NCI-H1105 treated with DMSO at 0.1 percent for 48 hours (cell line): Measurements from ENCODE around the gene M6PR.
"Not testable (repeated sequence)": the region's sequence is repeated elsewhere in the genome, so short reads cannot be mapped to it uniquely, and the experiment has no call there.

ENCODE experiments used
- DNase-seq: peaks from one replicate; lab custom pipeline; 2025; lab: John Stamatoyannopoulos, UW

The M6PR gene

DNA sequence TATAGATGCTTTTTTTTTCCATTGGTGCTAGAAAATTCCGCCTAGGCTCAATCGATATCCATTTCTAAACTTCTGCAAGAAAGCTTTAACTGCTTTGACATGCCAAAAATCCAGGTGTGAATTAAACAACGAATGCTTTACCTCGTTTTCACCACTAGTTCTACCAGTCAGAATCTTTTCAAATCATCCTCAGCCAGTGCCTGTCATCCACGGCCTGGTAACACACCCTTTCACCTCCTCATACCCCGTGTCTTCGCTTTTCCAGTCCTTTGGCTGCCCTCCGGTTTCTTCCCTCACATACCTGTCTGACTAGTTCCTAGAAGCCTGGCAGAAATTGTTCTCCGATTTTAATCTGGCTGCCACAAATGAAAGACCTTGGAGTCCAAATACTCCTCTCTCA lies 36.5 kb downstream of the M6PR start:
- peak; percentile 65 for DNase-seq

DNA sequence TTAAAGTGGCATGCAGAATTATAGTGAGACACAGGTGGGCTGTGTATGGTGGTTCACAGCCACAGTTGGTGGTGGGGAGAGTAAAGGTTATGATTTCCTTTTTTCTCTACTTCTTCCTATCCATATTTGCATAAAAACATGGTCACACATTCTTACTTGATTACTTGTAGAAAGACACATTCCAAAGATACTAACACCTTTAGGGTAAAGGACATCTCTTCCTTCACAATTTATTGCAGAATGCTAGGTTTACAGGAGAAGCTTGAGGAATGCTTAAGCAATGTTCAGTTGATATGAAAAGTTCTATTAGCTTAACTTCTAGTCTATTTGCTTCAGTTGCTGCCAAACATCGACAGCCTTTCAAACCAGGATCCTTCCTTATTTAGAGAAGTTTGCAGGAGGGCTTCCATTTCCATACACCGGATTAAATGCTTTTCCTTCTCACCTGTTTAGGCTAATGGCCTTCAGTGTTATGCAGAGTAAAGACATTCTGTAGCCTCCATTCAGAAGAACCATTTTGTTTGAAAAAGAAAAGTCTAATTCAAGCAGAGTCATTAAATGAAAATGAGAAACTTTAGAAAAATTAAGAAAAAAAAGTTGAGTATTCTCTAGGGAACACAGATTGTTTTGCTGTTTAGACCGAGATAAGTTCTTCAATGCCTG lies 37.7 kb downstream of the M6PR start:
- no peak for DNase-seq

DNA sequence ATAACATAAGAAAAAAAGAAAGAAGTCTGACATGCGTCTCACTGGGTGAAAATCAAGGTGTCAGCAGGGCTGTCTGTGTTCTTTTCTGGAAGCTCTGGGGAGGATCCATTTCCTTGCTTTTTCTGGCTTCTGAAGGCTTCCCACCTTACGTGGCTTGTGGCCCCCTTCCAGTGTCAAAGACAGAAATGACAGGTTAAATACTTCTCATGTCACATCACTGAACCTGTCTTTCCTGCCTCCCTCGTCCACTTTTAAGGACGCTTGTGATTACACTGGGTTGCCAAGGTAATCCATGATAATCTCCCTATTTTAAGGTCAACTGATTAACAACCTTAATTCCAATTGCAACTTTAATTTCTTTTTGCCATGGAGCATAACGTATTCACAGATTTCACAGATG lies 39.7 kb downstream of the M6PR start:
- DNase-seq = no peak

GRCh38 chr12:8907513-8907912 lies 41.9 kb downstream of the M6PR start:
- DNase-seq = no peak

- DNase-seq = no peak
Observed at GRCh38 chr12:8906266-8907180, 42.9 kb downstream of the M6PR start.

DNA sequence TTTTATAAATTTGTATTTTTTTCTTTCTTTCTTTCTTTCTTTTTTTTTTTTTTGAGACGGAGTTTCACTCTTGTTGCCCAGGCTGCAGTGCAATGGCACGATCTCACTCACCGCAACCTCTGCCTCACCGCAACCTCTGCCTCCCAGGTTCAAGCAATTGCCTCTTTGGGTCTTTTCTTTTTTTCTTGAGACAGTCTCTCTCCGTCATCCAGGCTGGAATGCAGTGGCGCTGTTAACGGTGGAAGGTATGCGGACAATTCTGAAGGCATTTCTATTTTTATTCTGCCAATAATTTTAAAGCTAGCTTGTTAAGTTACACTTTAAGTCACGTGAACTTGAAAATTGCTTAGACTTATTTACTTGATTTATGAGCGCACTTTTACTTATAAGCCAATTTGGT lies 43.9 kb downstream of the M6PR start:
- DNase-seq = no peak

GRCh38 chr12:8904665-8905064 lies 44.8 kb downstream of the M6PR start:
- DNase-seq = no peak

GRCh38 chr12:8903646-8904045 lies 45.8 kb downstream of the M6PR start:
- DNase-seq = no peak

- DNase-seq = not testable (repeated sequence)
Observed at GRCh38 chr12:8902703-8903102, 46.7 kb downstream of the M6PR start.

GRCh38 chr12:8899830-8900229 lies 49.6 kb downstream of the M6PR start:
- no peak for DNase-seq

DNA sequence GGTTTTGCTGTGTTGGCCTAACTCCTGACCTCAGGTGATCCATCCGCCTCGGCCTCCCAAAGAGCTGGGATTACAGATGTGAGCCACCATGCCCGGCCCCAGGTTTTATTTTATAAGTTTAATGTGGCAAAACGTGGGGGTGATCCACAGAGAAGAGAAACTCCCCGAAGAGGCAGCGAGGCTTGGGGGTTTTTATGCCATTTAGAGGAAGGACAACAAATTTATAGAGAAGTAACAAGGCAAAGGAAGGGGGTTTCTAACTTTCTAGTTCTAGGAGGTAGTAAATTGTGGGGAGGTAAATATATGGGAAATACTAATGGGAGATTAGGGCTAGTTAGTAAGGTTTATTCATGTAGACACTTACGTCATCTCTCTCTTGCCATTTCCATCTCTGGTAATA lies 52.4 kb downstream of the M6PR start:
- no peak for DNase-seq

DNA sequence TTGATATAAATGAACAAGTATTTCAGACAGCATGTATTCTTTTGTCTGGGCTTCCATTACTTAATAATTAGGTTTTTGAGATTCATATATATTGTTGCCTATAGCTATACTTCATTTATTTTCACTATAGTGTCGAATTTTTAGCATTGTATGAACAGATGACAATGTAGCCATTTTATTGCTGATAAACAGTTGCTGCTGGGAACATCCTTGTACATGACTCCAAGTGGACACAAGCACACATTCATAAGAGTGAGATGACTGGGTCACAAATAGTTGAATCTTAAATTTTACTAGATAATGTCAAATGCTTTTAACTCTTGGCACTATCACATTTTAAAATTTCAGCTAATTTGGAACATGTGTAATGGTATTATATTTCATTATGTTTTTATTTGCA lies 54.5 kb downstream of the M6PR start:
- no peak for DNase-seq

- no peak for DNase-seq
Observed at GRCh38 chr12:8894378-8894777, 55.1 kb downstream of the M6PR start.

GRCh38 chr12:8891976-8892375 lies 57.5 kb downstream of the M6PR start:
- DNase-seq = no peak
